ENCODE data around the gene ATF7IP.
A peak's percentile ranks its signal among the peaks of the same experiment; 100 is the strongest.
"Not testable (repeated sequence)": the region's sequence is repeated elsewhere in the genome, so short reads cannot be mapped to it uniquely, and the experiment has no call there.

ATF7IP gene

GRCh38 chr12:14395074-14395778 lies 29.7 kb downstream of the ATF7IP start:
- no peak for DNase-seq (ENCODE audit: low read depth)
- no peak overlapping the region for H3K4me3 ChIP-seq (replicated peaks; ENCODE audit: low read depth, low read length)
- TF ChIP-seq CTCF (IDR thresholded peaks at IDR 0.05; ENCODE audit: low read length, missing control alignments): no peak

GRCh38 chr12:14396071-14396470 lies 30.6 kb downstream of the ATF7IP start:
- DNase-seq (ENCODE audit: low read depth): no peak
- no peak overlapping the region for H3K4me3 ChIP-seq (replicated peaks; ENCODE audit: low read depth, low read length)
- no peak for TF ChIP-seq CTCF (IDR thresholded peaks at IDR 0.05; ENCODE audit: low read length, missing control alignments)

GRCh38 chr12:14399871-14400270 lies 34.4 kb downstream of the ATF7IP start:
- peak overlapping the region; percentile 2 for H3K4me3 ChIP-seq (replicated peaks; ENCODE audit: low read depth, low read length)
- peak; percentile 52 for DNase-seq (ENCODE audit: low read depth)
- TF ChIP-seq CTCF (IDR thresholded peaks at IDR 0.05; ENCODE audit: low read length, missing control alignments): no peak

GRCh38 chr12:14400599-14400998 lies 35.1 kb downstream of the ATF7IP start:
- no peak for DNase-seq (ENCODE audit: low read depth)
- no peak for TF ChIP-seq CTCF (IDR thresholded peaks at IDR 0.05; ENCODE audit: low read length, missing control alignments)
- no peak overlapping the region for H3K4me3 ChIP-seq (replicated peaks; ENCODE audit: low read depth, low read length)

- DNase-seq (ENCODE audit: low read depth); H3K4me3 ChIP-seq (replicated peaks; ENCODE audit: low read depth, low read length): not testable (repeated sequence)
Measured at GRCh38 chr12:14401267-14401666, 35.8 kb downstream of the ATF7IP start.

- DNase-seq (ENCODE audit: low read depth): no peak
- no peak overlapping the region for H3K4me3 ChIP-seq (replicated peaks; ENCODE audit: low read depth, low read length)
- no peak for TF ChIP-seq CTCF (IDR thresholded peaks at IDR 0.05; ENCODE audit: low read length, missing control alignments)
Measured at GRCh38 chr12:14402697-14403096, 37.2 kb downstream of the ATF7IP start.

GRCh38 chr12:14403293-14403692 lies 37.8 kb downstream of the ATF7IP start:
- no peak for TF ChIP-seq CTCF (IDR thresholded peaks at IDR 0.05; ENCODE audit: low read length, missing control alignments)
- no peak for DNase-seq (ENCODE audit: low read depth)
- no peak overlapping the region for H3K4me3 ChIP-seq (replicated peaks; ENCODE audit: low read depth, low read length)

Measured in fibroblast of pulmonary artery (primary cell).